Left forelimb (tissue), 1 donor: Measurements from ENCODE around the gene ELP6.

Experiments
- DNase-seq: peaks from one replicate; pipeline ENCODE4 v3.0.0-alpha.2; 2018; ENCODE audit warnings: low spot score

Gene ELP6

GRCh38 chr3:47513125-47513929 lies at the start of gene ELP6:
Gene ELP6, minus strand, starts transcription at chr3:47513712. Its CDS starts 122 bp downstream, at chr3:47513590.
- peak; percentile 99 for DNase-seq

GRCh38 chr3:47556351-47556750 lies 42.8 kb upstream of the ELP6 start:
- no peak for DNase-seq

- no peak for DNase-seq
Measured at GRCh38 chr3:47554335-47554734, 40.8 kb upstream of the ELP6 start.

- DNase-seq: no peak
Measured at GRCh38 chr3:47553407-47553806, 39.9 kb upstream of the ELP6 start.

GRCh38 chr3:47542471-47543173 lies 29.1 kb upstream of the ELP6 start:
- DNase-seq: no peak

- DNase-seq: no peak
Measured at GRCh38 chr3:47541583-47542108, 28.1 kb upstream of the ELP6 start.

- DNase-seq: no peak
Measured at GRCh38 chr3:47540281-47540680, 26.8 kb upstream of the ELP6 start.

GRCh38 chr3:47536967-47537366 lies 23.5 kb upstream of the ELP6 start:
- DNase-seq: no peak

GRCh38 chr3:47536221-47536891 lies 22.8 kb upstream of the ELP6 start:
- DNase-seq: no peak

GRCh38 chr3:47533996-47534454 lies 20.5 kb upstream of the ELP6 start:
- DNase-seq: no peak

GRCh38 chr3:47533481-47533880 lies 20.0 kb upstream of the ELP6 start:
- DNase-seq: no peak

- DNase-seq: no peak
Measured at GRCh38 chr3:47527952-47528725, 14.6 kb upstream of the ELP6 start.

- no peak for DNase-seq
Measured at GRCh38 chr3:47525617-47526016, 12.1 kb upstream of the ELP6 start.

GRCh38 chr3:47523310-47524073 lies 10.0 kb upstream of the ELP6 start:
- no peak for DNase-seq

- peak; percentile 88 for DNase-seq
Measured at GRCh38 chr3:47522082-47522987, 8.8 kb upstream of the ELP6 start.

- no peak for DNase-seq
Measured at GRCh38 chr3:47520756-47521155, 7.2 kb upstream of the ELP6 start.

- no peak for DNase-seq
Measured at GRCh38 chr3:47517937-47518336, 4.4 kb upstream of the ELP6 start.

- no peak for DNase-seq
Measured at GRCh38 chr3:47515864-47516319, 2.4 kb upstream of the ELP6 start.

GRCh38 chr3:47515100-47515499 lies 1.6 kb upstream of the ELP6 start:
- no peak for DNase-seq
